RWPE1 (cell line): Measurements from ENCODE around the gene DENND5A.
"Not testable (repeated sequence)": the region's sequence is repeated elsewhere in the genome, so short reads cannot be mapped to it uniquely, and the experiment has no call there.

Experiments used
- CTCF ChIA-PET: fragments of 350-600 bp; sonication (Branson Sonifier 250); formaldehyde crosslinking; extraction: SDS; loops from one replicate; lab custom pipeline; 2021; lab: Yijun Ruan, JAX
- POLR2A ChIA-PET: fragments of 400-600 bp; formaldehyde crosslinking; extraction: SDS; loops from one replicate; lab custom pipeline; 2020; ENCODE audit warnings: antibody characterized with exemption; ENCODE audit not compliant: low non-redundant PET; lab: Yijun Ruan, JAX
- DNase-seq: peaks from one replicate; pipeline ENCODE4 v3.0.0; 2012; ENCODE audit warnings: low spot score
- H3K27ac ChIP-seq: fragments of 450-650 bp; 2 replicates; pipeline ENCODE4 v1.5.1; 2017
- CTCF ChIP-seq: fragments of 450-650 bp; conservative IDR thresholded peaks from 2 replicates; pipeline ENCODE4 v1.5.1; 2017; ENCODE audit warnings: low read depth, mild to moderate bottlenecking

DENND5A gene

GRCh38 chr11:9219115-9219514, 46.0 kb downstream of the DENND5A start:
- POLR2A ChIA-PET = no interaction called here

GRCh38 chr11:9214765-9215164, 50.4 kb downstream of the DENND5A start:
- CTCF ChIA-PET = interaction anchor here (0.7 kb wide), 1 partner anchor 77 kb away, joined by 4 read pairs; no protein-coding TSS in a partner anchor

More at GRCh38 chr11:9219115-9219514, 46.0 kb downstream of the DENND5A start:
- no peak overlapping the region for H3K27ac ChIP-seq
- no peak for DNase-seq
- no peak for TF ChIP-seq CTCF
- CTCF ChIA-PET = no interaction called here

GRCh38 chr11:9211322-9211721, 53.8 kb downstream of the DENND5A start:
- peak overlapping the region; percentile 56 for H3K27ac ChIP-seq
- DNase-seq = no peak
- no peak for TF ChIP-seq CTCF
- ChIA-PET CTCF (interaction anchor here (0.6 kb wide), 1 partner anchor 154 kb away, joined by 3 read pairs; no protein-coding TSS in a partner anchor), POLR2A (no interaction called here)

More at GRCh38 chr11:9214765-9215164, 50.4 kb downstream of the DENND5A start:
- POLR2A ChIA-PET = no interaction called here
- no peak for DNase-seq
- no peak for TF ChIP-seq CTCF
- H3K27ac ChIP-seq = 0 out of 2 replicates have a peak overlapping the region, but pooled peaks have one; percentile 24

GRCh38 chr11:9210922-9211320, 54.2 kb downstream of the DENND5A start:
- no peak overlapping the region for H3K27ac ChIP-seq
- DNase-seq = peak; percentile 33
- CTCF ChIA-PET = interaction anchor here (0.6 kb wide), 1 partner anchor 153 kb away, joined by 3 read pairs; no protein-coding TSS in a partner anchor
- TF ChIP-seq CTCF = no peak
- POLR2A ChIA-PET = interaction anchor here (0.6 kb wide), 1 partner anchor 95 kb away, joined by 3 read pairs; no protein-coding TSS in a partner anchor

GRCh38 chr11:9210224-9210921, 54.8 kb downstream of the DENND5A start:
- ChIA-PET CTCF (no interaction called here), POLR2A (interaction anchor here (0.6 kb wide), 1 partner anchor 96 kb away, joined by 3 read pairs; no protein-coding TSS in a partner anchor)
- DNase-seq = no peak

GRCh38 chr11:9209604-9210003, 55.5 kb downstream of the DENND5A start:
- H3K27ac ChIP-seq, CTCF ChIA-PET: not testable (repeated sequence)

More at GRCh38 chr11:9210224-9210921, 54.8 kb downstream of the DENND5A start:
- peak overlapping the region; percentile 64 for H3K27ac ChIP-seq
- TF ChIP-seq CTCF = no peak

More at GRCh38 chr11:9209604-9210003, 55.5 kb downstream of the DENND5A start:
- POLR2A ChIA-PET, DNase-seq: not testable (repeated sequence)
